Gastrocnemius medialis (tissue), 4 donors: Measurements from ENCODE around the gene VWA8. TPM values are rescaled to one million over a fixed set of nuclear protein-coding genes. Genes with fewer than 3 reads are reported as not detected.

Source experiments
- ATAC-seq, 2 donors: fragments of 150-250 bp; one replicate each; pipeline ENCODE4 v1.9.1; 2016
- DNase-seq, 2 donors: peaks; one replicate each; pipeline ENCODE4 v3.0.0-alpha.2; 2019
- H3K27ac ChIP-seq, 4 donors: fragments of 200-600 bp; sonication (generic); 1 replicate in 1 of 4; 2 replicates in 3 of 4; pipeline ENCODE4 v1.5.1; 2016 to 2018; ENCODE audit warnings: mild to moderate bottlenecking in 2 of 4, moderate library complexity in 1 of 4
- H3K27me3 ChIP-seq, 3 donors: fragments of 200-600 bp; sonication (generic) in 2 of 3; 1 replicate in 1 of 3; 2 replicates in 2 of 3; pipeline versions ENCODE4 v1.5.1 to v1.6.0; 2016 to 2019; ENCODE audit warnings: mild to moderate bottlenecking in 1 of 3, moderate library complexity in 1 of 3
- H3K36me3 ChIP-seq, 2 donors: fragments of 200-600 bp; sonication (generic) in 1 of 2; one replicate each; pipeline ENCODE4 v1.5.1; 2017 to 2018
- H3K4me1 ChIP-seq, 2 donors: fragments of 200-600 bp; sonication (generic) in 1 of 2; one replicate each; pipeline ENCODE4 v1.5.1; 2016 to 2017; ENCODE audit warnings: mild to moderate bottlenecking in 2 of 2
- H3K4me3 ChIP-seq, 4 donors: fragments of 200-600 bp; sonication (generic) in 3 of 4; 1 replicate in 1 of 4; 2 replicates in 3 of 4; pipeline ENCODE4 v1.5.1; 2016 to 2019; ENCODE audit warnings: mild to moderate bottlenecking in 2 of 4
- H3K9me3 ChIP-seq, 3 donors: fragments of 200-600 bp; sonication (generic) in 2 of 3; 1 replicate in 1 of 3; 2 replicates in 2 of 3; pipeline ENCODE4 v1.5.1; 2016 to 2019
- CTCF ChIP-seq, 5 experiments: fragments of 450-650 bp in 3 of 5; fragments of 200-600 bp in 2 of 5; sonication (generic) in 2 of 5; IDR thresholded peaks in 4 of 5; conservative IDR thresholded peaks in 1 of 5; 1 replicate in 4 of 5; 2 replicates in 1 of 5; pipeline ENCODE4 v1.5.1; 2016 to 2019; ENCODE audit warnings: antibody characterized with exemption in 5 of 5, mild to moderate bottlenecking in 3 of 5, moderate library complexity in 3 of 5
- POLR2A ChIP-seq, 2 donors: fragments of 450-650 bp; IDR thresholded peaks; one replicate each; pipeline ENCODE4 v1.6.1; 2017; ENCODE audit warnings: antibody characterized with exemption in 2 of 2, mild to moderate bottlenecking in 2 of 2, moderate library complexity in 2 of 2
- in situ Hi-C, 4 donors: fragments of 200-750 bp; cut with MboI; loops; one replicate each; pipeline versions ENCODE4 v1.15.0 to v1.8.0; 2017; ENCODE audit warnings: low sequenced_read_pairs in 4 of 4
- intact Hi-C: fragments of 100-400 bp; cut with DNase I; formaldehyde crosslinking; loops from one replicate; pipeline ENCODE4 v1.15.1; 2023; ENCODE audit warnings: low total_unique reads
- total RNA-seq, 4 donors: library from RNA; depleted of rRNA; stranded (reverse); fragments of >200 nt; gene quantifications; one replicate each; pipeline versions ENCODE4 v1.1.0 to v1.2.3, GENCODE V29; 2016

Gene VWA8
- total RNA-seq, 4 donors from 2014 or later, result 24.7 to 37.9 (median 29.7) TPM

DNA sequence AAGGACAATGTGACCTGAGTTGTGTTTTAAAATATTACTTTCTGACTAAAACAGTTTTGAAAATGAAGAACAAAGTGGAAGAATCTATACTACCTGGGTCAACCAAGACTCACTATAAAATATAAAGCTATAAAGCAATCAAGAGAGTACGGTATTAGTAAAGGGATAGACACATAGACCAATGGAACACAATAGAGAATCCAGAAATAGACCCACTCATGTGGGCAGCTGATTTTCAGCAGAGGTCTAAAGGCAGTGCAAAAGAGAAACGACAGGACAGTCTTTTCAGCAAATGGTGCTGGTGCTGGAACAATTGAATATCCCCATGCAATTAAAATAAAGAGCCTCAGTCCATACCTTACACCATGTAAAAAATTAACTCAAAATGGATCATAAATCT, 278.9 kb downstream of the VWA8 start:
- Histone ChIP-seq H3K36me3 (peaks cover 0 to 23% of the 10 kb centered on the region in 2 donors), H3K4me1 (peaks cover 16 to 19% of the 10 kb centered on the region in 2 donors), H3K9me3 (no peaks in the 10 kb centered on the region), H3K27ac (no peak overlapping the region), H3K27me3 (no peaks in the 10 kb centered on the region), H3K4me3 (no peak overlapping the region)
- intact Hi-C loops (no loop called here), in situ Hi-C loops (no loop called here)
- DNase-seq (no peak), ATAC-seq (no peak)
- no peak for TF ChIP-seq POLR2A (IDR thresholded peaks at IDR 0.05)
- TF ChIP-seq CTCF (IDR thresholded peaks at IDR 0.05 in 4 of 5, conservative IDR thresholded peaks at IDR 0.05 in 1 of 5), result no peak

- H3K4me3 ChIP-seq, result no peak overlapping the region
- in situ Hi-C loops (no loop called here), intact Hi-C loops (no loop called here)
These were observed 279.3 kb downstream of the VWA8 start for GRCh38 chr13:41681587-41681986.

DNA sequence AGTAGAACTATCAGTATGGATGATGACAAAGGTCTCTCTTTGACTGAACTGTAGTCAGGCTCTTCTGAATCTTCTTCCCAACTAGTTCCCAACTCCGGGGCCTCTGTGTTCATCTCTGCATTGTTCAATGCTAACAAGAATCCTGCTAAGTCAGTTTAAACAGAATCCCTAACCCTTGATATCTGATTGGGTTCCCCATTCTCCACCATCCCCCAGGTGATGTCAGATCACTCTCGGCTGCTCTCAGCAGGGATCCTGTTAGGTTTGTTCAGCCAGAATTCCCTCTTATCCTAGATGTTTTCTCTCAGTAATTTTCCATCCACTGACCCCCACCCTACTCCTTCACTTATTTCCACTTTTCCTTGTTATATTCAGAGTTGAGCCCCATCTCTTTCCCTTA, 280.0 kb downstream of the VWA8 start:
- intact Hi-C loops, result no loop called here
- TF ChIP-seq CTCF (IDR thresholded peaks at IDR 0.05 in 4 of 5, conservative IDR thresholded peaks at IDR 0.05 in 1 of 5) (no peak), POLR2A (IDR thresholded peaks at IDR 0.05) (no peak)
- no peaks in the 10 kb centered on the region for H3K27me3 ChIP-seq

More at GRCh38 chr13:41681587-41681986, 279.3 kb downstream of the VWA8 start:
- ATAC-seq (no peak), DNase-seq (no peak)
- Histone ChIP-seq H3K36me3 (peaks cover 0 to 23% of the 10 kb centered on the region in 2 donors), H3K27me3 (no peaks in the 10 kb centered on the region), H3K27ac (no peak overlapping the region), H3K4me1 (peaks cover 16 to 19% of the 10 kb centered on the region in 2 donors), H3K9me3 (no peaks in the 10 kb centered on the region)
- no peak for TF ChIP-seq POLR2A (IDR thresholded peaks at IDR 0.05)
- no peak for TF ChIP-seq CTCF (IDR thresholded peaks at IDR 0.05 in 4 of 5, conservative IDR thresholded peaks at IDR 0.05 in 1 of 5)

DNA sequence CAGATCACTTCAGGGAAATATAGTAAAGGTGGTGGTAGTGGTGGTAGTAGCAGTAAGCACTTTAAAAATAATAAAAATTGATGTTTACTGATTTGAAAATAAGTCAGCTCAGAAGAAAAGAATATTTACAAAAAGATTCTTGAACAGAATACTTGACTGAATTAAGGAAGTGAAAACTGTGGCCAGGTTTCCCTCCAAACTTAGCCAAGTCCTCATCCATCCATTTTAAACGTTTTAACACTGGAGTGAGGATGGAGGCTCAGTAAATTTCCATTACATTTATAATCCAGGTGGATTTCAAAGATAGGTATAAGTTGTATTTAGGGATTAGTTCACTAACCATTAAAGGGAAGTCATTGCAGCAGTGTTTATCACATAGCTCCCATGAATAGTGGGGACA, 282.1 kb downstream of the VWA8 start:
- DNase-seq, result no peak
- no peak overlapping the region for H3K4me3 ChIP-seq
- in situ Hi-C loops (no loop called here), intact Hi-C loops (no loop called here)
- peaks cover 16 to 27% of the 10 kb centered on the region in 2 donors for H3K4me1 ChIP-seq
- H3K36me3 ChIP-seq, result peaks cover 0 to 12% of the 10 kb centered on the region in 2 donors
- H3K27me3 ChIP-seq, result no peaks in the 10 kb centered on the region
- no peak for ATAC-seq
- H3K9me3 ChIP-seq, result no peaks in the 10 kb centered on the region
- no peak for TF ChIP-seq CTCF (IDR thresholded peaks at IDR 0.05 in 4 of 5, conservative IDR thresholded peaks at IDR 0.05 in 1 of 5)
- no peak for TF ChIP-seq POLR2A (IDR thresholded peaks at IDR 0.05)
- peak overlapping the region in 3 of 4 donors; percentile 24 to 62 (median 43) for H3K27ac ChIP-seq

More for the DNA sequence above, 280.0 kb downstream of the VWA8 start:
- no peak overlapping the region for H3K4me3 ChIP-seq
- in situ Hi-C loops, result no loop called here
- ATAC-seq (no peak), DNase-seq (no peak)
- H3K4me1 ChIP-seq, result peaks cover 16 to 19% of the 10 kb centered on the region in 2 donors
- H3K9me3 ChIP-seq, result no peaks in the 10 kb centered on the region
- peaks cover 0 to 23% of the 10 kb centered on the region in 2 donors for H3K36me3 ChIP-seq
- no peak overlapping the region for H3K27ac ChIP-seq

- H3K27me3 ChIP-seq, result no peaks in the 10 kb centered on the region
- peaks cover 0 to 6% of the 10 kb centered on the region in 2 donors for H3K36me3 ChIP-seq
- peaks cover 16 to 27% of the 10 kb centered on the region in 2 donors for H3K4me1 ChIP-seq
- H3K9me3 ChIP-seq, result no peaks in the 10 kb centered on the region
- intact Hi-C loops, result no loop called here
- DNase-seq (no peak), ATAC-seq (peak in 1 of 2 donors; percentile 54)
- in situ Hi-C loops, result no loop called here
- no peak for TF ChIP-seq CTCF (IDR thresholded peaks at IDR 0.05 in 4 of 5, conservative IDR thresholded peaks at IDR 0.05 in 1 of 5)
- no peak for TF ChIP-seq POLR2A (IDR thresholded peaks at IDR 0.05)
- no peak overlapping the region for H3K4me3 ChIP-seq
- peak overlapping the region in 3 of 4 donors; percentile 24 to 62 (median 43) for H3K27ac ChIP-seq
These were observed 282.7 kb downstream of the VWA8 start for GRCh38 chr13:41678249-41678648.
